ES-I3 (cell line): ENCODE measurements around the gene GPR4.

Source experiments
- H3K36me3 ChIP-seq: 2 replicates; pipeline ENCODE4 v1.6.1; 2013; ENCODE audit warnings: mild to moderate bottlenecking, low read length, control low read depth, moderate library complexity; ENCODE audit not compliant: insufficient read depth
- H3K4me1 ChIP-seq: 2 replicates; pipeline ENCODE4 v1.6.1; 2013; ENCODE audit warnings: mild to moderate bottlenecking, control low read depth, low read length; ENCODE audit not compliant: insufficient read depth
- H3K9ac ChIP-seq: 2 replicates; pipeline ENCODE4 v1.6.1; 2013; ENCODE audit warnings: low read depth, mild to moderate bottlenecking, low read length, moderate library complexity
- H3K9me3 ChIP-seq: 2 replicates; pipeline ENCODE4 v1.6.1; 2013; ENCODE audit warnings: mild to moderate bottlenecking, low read length, moderate library complexity; ENCODE audit not compliant: control insufficient read depth, insufficient read depth

The GPR4 gene

GRCh38 chr19:45607071-45608029 is 5.3 kb upstream of the GPR4 start:
- Histone ChIP-seq H3K4me1 (peaks cover 4% of the 10 kb centered on the region; the same call in 1 of the 2 replicates), H3K36me3 (peaks cover 6% of the 10 kb centered on the region), H3K9me3 (no peaks in the 10 kb centered on the region), H3K9ac (peak overlapping the region; percentile 73)

- H3K9ac ChIP-seq: peak overlapping the region; percentile 37; the same call in 1 of the 2 replicates
- no peaks in the 10 kb centered on the region for H3K9me3 ChIP-seq
- H3K36me3 ChIP-seq: no peaks in the 10 kb centered on the region
- H3K4me1 ChIP-seq: peaks cover 8% of the 10 kb centered on the region; the same call in 1 of the 2 replicates
Measured at GRCh38 chr19:45601115-45601514, 897 bp downstream of the GPR4 start.

- Histone ChIP-seq H3K9ac (no peak overlapping the region), H3K9me3 (no peaks in the 10 kb centered on the region), H3K36me3 (no peaks in the 10 kb centered on the region), H3K4me1 (peaks cover 8% of the 10 kb centered on the region; the same call in 1 of the 2 replicates)
Measured at GRCh38 chr19:45600340-45600885, 1.6 kb downstream of the GPR4 start.

GRCh38 chr19:45599286-45599685 is 2.7 kb downstream of the GPR4 start:
- Histone ChIP-seq H3K4me1 (peaks cover 8% of the 10 kb centered on the region; the same call in 1 of the 2 replicates), H3K36me3 (no peaks in the 10 kb centered on the region), H3K9me3 (no peaks in the 10 kb centered on the region), H3K9ac (peak overlapping the region; percentile 6)

GRCh38 chr19:45598267-45599001 is 3.6 kb downstream of the GPR4 start:
- peak overlapping the region; percentile 46; the same call in 1 of the 2 replicates for H3K9ac ChIP-seq
- H3K9me3 ChIP-seq: no peaks in the 10 kb centered on the region
- peaks cover 8% of the 10 kb centered on the region; the same call in 1 of the 2 replicates for H3K4me1 ChIP-seq
- H3K36me3 ChIP-seq: no peaks in the 10 kb centered on the region

- H3K36me3 ChIP-seq: no peaks in the 10 kb centered on the region
- H3K4me1 ChIP-seq: peaks cover 8% of the 10 kb centered on the region; the same call in 1 of the 2 replicates
- H3K9ac ChIP-seq: peak overlapping the region; percentile 46; the same call in 1 of the 2 replicates
- no peaks in the 10 kb centered on the region for H3K9me3 ChIP-seq
Measured at GRCh38 chr19:45597425-45598111, 4.4 kb downstream of the GPR4 start.

GRCh38 chr19:45595814-45596213 is 6.2 kb downstream of the GPR4 start:
- Histone ChIP-seq H3K4me1 (peaks cover 8% of the 10 kb centered on the region; the same call in 1 of the 2 replicates), H3K9me3 (no peaks in the 10 kb centered on the region), H3K9ac (no peak overlapping the region), H3K36me3 (no peaks in the 10 kb centered on the region)

GRCh38 chr19:45593520-45593919 is 8.5 kb downstream of the GPR4 start:
- no peaks in the 10 kb centered on the region for H3K9me3 ChIP-seq
- peaks cover 1% of the 10 kb centered on the region; the same call in 1 of the 2 replicates for H3K4me1 ChIP-seq
- H3K36me3 ChIP-seq: no peaks in the 10 kb centered on the region
- no peak overlapping the region for H3K9ac ChIP-seq

GRCh38 chr19:45592366-45592765 is 9.6 kb downstream of the GPR4 start:
- H3K9me3 ChIP-seq: no peaks in the 10 kb centered on the region
- H3K36me3 ChIP-seq: no peaks in the 10 kb centered on the region
- H3K4me1 ChIP-seq: no peaks in the 10 kb centered on the region
- H3K9ac ChIP-seq: no peak overlapping the region

- no peaks in the 10 kb centered on the region for H3K36me3 ChIP-seq
- H3K9me3 ChIP-seq: no peaks in the 10 kb centered on the region
- no peaks in the 10 kb centered on the region for H3K4me1 ChIP-seq
- H3K9ac ChIP-seq: no peak overlapping the region
Measured at GRCh38 chr19:45591638-45592005, 10.4 kb downstream of the GPR4 start.

- H3K9me3 ChIP-seq: no peaks in the 10 kb centered on the region
- no peaks in the 10 kb centered on the region for H3K4me1 ChIP-seq
- no peak overlapping the region for H3K9ac ChIP-seq
- H3K36me3 ChIP-seq: no peaks in the 10 kb centered on the region
Measured at GRCh38 chr19:45591004-45591637, 10.9 kb downstream of the GPR4 start.

GRCh38 chr19:45590300-45591003 is 11.6 kb downstream of the GPR4 start:
- H3K4me1 ChIP-seq: peaks cover 2% of the 10 kb centered on the region; the same call in 1 of the 2 replicates
- H3K9ac ChIP-seq: no peak overlapping the region
- no peaks in the 10 kb centered on the region for H3K36me3 ChIP-seq
- no peaks in the 10 kb centered on the region for H3K9me3 ChIP-seq

GRCh38 chr19:45589768-45590167 is 12.2 kb downstream of the GPR4 start:
- no peak overlapping the region for H3K9ac ChIP-seq
- H3K36me3 ChIP-seq: no peaks in the 10 kb centered on the region
- peaks cover 4% of the 10 kb centered on the region; the same call in 1 of the 2 replicates for H3K4me1 ChIP-seq
- H3K9me3 ChIP-seq: no peaks in the 10 kb centered on the region
